ENCODE results near the gene ZNF652.
"Not testable (repeated sequence)": the region's sequence is repeated elsewhere in the genome, so short reads cannot be mapped to it uniquely, and the experiment has no call there.

- TF ChIP-seq, protein P1, sequence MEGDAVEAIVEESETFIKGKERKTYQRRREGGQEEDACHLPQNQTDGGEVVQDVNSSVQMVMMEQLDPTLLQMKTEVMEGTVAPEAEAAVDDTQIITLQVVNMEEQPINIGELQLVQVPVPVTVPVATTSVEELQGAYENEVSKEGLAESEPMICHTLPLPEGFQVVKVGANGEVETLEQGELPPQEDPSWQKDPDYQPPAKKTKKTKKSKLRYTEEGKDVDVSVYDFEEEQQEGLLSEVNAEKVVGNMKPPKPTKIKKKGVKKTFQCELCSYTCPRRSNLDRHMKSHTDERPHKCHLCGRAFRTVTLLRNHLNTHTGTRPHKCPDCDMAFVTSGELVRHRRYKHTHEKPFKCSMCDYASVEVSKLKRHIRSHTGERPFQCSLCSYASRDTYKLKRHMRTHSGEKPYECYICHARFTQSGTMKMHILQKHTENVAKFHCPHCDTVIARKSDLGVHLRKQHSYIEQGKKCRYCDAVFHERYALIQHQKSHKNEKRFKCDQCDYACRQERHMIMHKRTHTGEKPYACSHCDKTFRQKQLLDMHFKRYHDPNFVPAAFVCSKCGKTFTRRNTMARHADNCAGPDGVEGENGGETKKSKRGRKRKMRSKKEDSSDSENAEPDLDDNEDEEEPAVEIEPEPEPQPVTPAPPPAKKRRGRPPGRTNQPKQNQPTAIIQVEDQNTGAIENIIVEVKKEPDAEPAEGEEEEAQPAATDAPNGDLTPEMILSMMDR (conservative IDR thresholded peaks at IDR 0.05; ENCODE audit: low read depth in 2 of 2): not testable (repeated sequence)
- TF ChIP-seq JUNB (IDR thresholded peaks at IDR 0.05; ENCODE audit: unreplicated experiment); EZH2phosphoT487 (IDR thresholded peaks at IDR 0.05; ENCODE audit: unreplicated experiment); EZH2 (IDR thresholded peaks at IDR 0.05; ENCODE audit: low read depth, unreplicated experiment); ZNF114 (CRISPR knock-in tag; IDR thresholded peaks at IDR 0.05); CREB1 (CRISPR knock-in tag; IDR thresholded peaks at IDR 0.05; ENCODE audit: low read depth); POLR2AphosphoS5 (IDR thresholded peaks at IDR 0.05; ENCODE audit: low read depth); ZNF331 (CRISPR knock-in tag; IDR thresholded peaks at IDR 0.05; ENCODE audit: low read depth); NANOG (IDR thresholded peaks at IDR 0.05; ENCODE audit: borderline replicate concordance): not testable (repeated sequence)
- TF ChIP-seq, protein P2, sequence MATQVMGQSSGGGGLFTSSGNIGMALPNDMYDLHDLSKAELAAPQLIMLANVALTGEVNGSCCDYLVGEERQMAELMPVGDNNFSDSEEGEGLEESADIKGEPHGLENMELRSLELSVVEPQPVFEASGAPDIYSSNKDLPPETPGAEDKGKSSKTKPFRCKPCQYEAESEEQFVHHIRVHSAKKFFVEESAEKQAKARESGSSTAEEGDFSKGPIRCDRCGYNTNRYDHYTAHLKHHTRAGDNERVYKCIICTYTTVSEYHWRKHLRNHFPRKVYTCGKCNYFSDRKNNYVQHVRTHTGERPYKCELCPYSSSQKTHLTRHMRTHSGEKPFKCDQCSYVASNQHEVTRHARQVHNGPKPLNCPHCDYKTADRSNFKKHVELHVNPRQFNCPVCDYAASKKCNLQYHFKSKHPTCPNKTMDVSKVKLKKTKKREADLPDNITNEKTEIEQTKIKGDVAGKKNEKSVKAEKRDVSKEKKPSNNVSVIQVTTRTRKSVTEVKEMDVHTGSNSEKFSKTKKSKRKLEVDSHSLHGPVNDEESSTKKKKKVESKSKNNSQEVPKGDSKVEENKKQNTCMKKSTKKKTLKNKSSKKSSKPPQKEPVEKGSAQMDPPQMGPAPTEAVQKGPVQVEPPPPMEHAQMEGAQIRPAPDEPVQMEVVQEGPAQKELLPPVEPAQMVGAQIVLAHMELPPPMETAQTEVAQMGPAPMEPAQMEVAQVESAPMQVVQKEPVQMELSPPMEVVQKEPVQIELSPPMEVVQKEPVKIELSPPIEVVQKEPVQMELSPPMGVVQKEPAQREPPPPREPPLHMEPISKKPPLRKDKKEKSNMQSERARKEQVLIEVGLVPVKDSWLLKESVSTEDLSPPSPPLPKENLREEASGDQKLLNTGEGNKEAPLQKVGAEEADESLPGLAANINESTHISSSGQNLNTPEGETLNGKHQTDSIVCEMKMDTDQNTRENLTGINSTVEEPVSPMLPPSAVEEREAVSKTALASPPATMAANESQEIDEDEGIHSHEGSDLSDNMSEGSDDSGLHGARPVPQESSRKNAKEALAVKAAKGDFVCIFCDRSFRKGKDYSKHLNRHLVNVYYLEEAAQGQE (IDR thresholded peaks at IDR 0.05; ENCODE audit: unreplicated experiment): not testable (repeated sequence)
- TF ChIP-seq, protein P3, sequence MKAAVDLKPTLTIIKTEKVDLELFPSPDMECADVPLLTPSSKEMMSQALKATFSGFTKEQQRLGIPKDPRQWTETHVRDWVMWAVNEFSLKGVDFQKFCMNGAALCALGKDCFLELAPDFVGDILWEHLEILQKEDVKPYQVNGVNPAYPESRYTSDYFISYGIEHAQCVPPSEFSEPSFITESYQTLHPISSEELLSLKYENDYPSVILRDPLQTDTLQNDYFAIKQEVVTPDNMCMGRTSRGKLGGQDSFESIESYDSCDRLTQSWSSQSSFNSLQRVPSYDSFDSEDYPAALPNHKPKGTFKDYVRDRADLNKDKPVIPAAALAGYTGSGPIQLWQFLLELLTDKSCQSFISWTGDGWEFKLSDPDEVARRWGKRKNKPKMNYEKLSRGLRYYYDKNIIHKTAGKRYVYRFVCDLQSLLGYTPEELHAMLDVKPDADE (IDR thresholded peaks at IDR 0.05): not testable (repeated sequence)
Observed at GRCh38 chr17:49365126-49365525, 3.1 kb upstream of the ZNF652 start.

Measured in GM23338 (cell line).